ENCODE data around the gene UBAP1L. TPM values are rescaled to one million over a fixed set of nuclear protein-coding genes. Genes with fewer than 3 reads are reported as not detected.
"Not testable (repeated sequence)": the region's sequence is repeated elsewhere in the genome, so short reads cannot be mapped to it uniquely, and the experiment has no call there.

UBAP1L gene
- total RNA-seq, 1 experiment from 2014 or later: 0.14 TPM

DNA sequence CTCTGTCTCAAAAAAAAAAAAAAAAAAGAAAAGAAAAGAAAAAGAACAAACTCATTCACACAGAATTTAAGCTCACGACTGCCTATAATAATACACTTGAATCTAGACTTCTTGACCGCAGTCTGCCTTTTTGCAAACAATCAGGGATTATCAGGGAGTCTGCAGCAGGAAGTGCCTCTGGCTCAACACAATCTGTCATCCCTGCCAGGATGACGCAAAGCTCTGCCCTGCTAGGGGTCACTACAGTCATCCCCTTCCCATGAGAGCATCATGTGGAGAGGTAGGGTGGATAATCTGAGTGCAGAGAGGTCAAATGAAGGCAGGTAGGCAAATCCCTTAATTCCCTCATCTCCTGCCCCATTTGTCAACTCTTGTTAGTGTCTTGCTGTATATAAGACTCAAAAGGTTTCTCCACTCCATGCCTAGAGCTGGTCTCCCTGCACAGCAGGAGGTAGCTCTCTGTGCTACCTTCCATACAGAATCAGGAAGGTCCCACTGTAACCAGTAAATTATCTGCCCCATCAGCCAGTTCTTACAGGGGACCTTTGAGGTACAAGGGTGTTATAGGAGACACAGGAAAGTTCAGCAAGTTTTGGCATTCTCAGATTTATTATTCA, 4.2 kb downstream of the UBAP1L start:
- Histone ChIP-seq H3K27me3 (ENCODE audit: control insufficient read depth, insufficient read depth, low read length) (no peaks in the 10 kb centered on the region), H3K36me3 (replicated peaks; ENCODE audit: control insufficient read depth, insufficient read depth, low read length) (no peaks in the 10 kb centered on the region; the same call in 1 of the 2 replicates), H3K4me3 (ENCODE audit: insufficient read depth, low read depth, low read length) (no peak overlapping the region)
- DNase-seq: peak; percentile 50

DNA sequence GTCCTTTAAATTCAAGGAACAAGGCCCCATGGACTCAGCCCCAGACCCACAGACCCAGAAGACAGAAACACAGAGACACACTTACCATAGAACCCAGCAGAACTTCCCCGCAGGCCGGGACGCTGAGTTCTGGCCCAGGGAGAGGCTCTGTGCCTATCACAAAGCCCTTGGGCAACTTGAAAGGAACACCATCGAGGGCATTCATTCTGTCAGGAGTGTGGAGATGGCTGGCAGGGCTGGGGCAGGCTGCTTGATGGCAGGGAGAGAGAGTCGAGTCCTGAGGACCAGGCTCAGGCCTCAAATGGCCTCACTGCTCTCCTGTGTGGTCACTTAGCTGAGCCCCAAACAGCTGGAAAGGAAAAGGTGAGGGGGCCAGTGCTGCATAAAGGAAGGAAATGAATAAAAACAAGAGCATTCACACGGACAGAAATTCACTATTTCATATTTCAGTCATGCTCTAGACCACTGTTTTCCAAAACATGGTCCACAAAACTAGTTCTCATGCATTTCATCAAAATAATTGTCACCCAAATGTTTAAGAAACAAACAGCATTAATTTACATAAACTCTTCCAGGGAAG, 8.9 kb downstream of the UBAP1L start:
- DNase-seq: no peak
- H3K36me3 ChIP-seq (replicated peaks; ENCODE audit: control insufficient read depth, insufficient read depth, low read length): no peaks in the 10 kb centered on the region
- no peak overlapping the region for H3K4me3 ChIP-seq (ENCODE audit: insufficient read depth, low read depth, low read length)
- H3K27me3 ChIP-seq (ENCODE audit: control insufficient read depth, insufficient read depth, low read length): peaks cover 2% of the 10 kb centered on the region; the same call in 1 of the 2 replicates

DNA sequence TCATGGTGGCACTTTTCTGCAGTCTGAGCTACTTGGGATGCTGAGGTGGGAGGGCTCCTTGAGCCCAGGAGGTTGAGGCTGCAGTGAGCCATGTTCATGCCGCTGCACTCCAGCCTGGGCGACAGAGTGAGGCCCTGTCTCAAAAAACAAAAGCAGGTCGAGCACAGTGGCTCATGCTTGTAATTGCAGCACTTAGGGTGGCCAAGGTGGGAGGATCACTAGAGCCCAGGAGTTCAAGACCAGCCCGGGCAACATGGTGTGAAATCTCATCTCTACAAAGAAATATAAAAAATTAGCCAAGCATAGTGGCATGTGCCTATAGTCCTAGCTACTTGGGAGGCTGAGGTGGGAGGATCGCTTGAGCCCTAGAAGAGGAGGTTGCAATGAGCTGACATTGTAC, 10.0 kb downstream of the UBAP1L start:
- Histone ChIP-seq H3K36me3 (replicated peaks; ENCODE audit: control insufficient read depth, insufficient read depth, low read length) (no peaks in the 10 kb centered on the region), H3K4me3 (ENCODE audit: insufficient read depth, low read depth, low read length) (no peak overlapping the region), H3K27me3 (ENCODE audit: control insufficient read depth, insufficient read depth, low read length) (peaks cover 2% of the 10 kb centered on the region; the same call in 1 of the 2 replicates)
- no peak for DNase-seq

DNA sequence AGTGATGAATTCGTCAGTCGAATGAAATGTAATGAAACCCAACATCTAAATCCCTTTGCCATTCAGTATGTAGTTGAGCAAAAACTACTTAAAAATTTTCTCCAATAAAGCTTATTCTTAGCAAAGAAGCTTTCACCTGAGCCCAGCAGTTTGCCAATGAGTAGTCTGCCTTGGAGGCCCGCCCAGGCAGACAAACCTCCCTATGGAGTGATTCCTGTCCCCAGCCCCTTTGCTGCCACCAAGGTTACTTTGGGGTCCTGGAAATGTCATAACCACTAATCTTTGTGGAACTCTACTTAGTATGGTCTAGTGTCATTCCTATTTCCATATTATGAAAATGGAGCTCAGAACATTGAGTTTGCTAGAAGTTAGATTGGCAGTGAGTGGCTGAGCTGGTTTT, 12.1 kb downstream of the UBAP1L start:
- H3K4me3 ChIP-seq (ENCODE audit: insufficient read depth, low read depth, low read length): no peak overlapping the region
- no peaks in the 10 kb centered on the region; the same call in 1 of the 2 replicates for H3K36me3 ChIP-seq (replicated peaks; ENCODE audit: control insufficient read depth, insufficient read depth, low read length)
- DNase-seq: no peak
- H3K27me3 ChIP-seq (ENCODE audit: control insufficient read depth, insufficient read depth, low read length): peaks cover 2% of the 10 kb centered on the region; the same call in 1 of the 2 replicates

DNA sequence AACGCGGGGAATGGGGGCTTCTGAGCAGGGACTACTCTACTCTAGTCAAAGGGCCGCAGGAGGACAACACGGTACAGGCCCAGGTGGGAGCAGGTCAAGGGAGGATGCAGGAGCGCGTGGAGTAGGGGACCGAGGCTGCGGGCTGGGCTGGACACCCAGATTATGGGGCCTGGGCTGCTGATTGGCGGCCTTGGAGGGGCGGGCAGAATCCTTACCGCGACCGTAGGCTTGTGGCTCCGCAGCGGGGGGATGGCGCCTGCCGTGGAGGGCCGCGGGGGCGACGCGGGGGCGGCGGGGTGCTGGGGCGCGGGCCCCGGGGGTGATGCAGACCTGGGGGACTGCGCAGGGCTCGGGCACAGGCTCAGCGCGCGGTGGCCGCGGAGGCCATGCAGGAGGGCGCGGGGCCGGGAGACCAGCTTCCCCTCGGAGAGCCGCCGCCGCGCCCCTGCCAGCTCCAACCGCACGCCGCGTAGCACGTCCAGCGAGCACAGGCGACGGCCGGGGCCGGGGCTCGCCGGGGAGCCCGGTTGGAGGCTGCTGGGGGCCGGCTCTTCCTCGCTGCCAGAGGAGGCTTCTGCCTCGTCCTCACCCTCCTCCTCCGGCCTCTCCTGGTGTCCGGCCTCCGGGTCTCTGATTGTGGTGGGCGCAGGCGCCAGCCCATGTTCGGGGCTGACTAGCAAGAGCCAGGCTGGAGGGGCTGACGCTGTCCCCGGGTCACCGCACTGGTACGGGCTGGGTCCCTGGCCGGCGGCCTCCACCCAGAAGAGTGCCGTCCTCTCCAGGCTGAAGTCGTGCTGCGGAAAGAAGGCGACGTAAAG, 12.9 kb downstream of the UBAP1L start:
- H3K36me3 ChIP-seq (replicated peaks; ENCODE audit: control insufficient read depth, insufficient read depth, low read length): no peaks in the 10 kb centered on the region; the same call in 1 of the 2 replicates
- H3K4me3 ChIP-seq (ENCODE audit: insufficient read depth, low read depth, low read length): peak overlapping the region; percentile 35
- peak; percentile 84 for DNase-seq
- H3K27me3 ChIP-seq (ENCODE audit: control insufficient read depth, insufficient read depth, low read length): peaks cover 2% of the 10 kb centered on the region; the same call in 1 of the 2 replicates

DNA sequence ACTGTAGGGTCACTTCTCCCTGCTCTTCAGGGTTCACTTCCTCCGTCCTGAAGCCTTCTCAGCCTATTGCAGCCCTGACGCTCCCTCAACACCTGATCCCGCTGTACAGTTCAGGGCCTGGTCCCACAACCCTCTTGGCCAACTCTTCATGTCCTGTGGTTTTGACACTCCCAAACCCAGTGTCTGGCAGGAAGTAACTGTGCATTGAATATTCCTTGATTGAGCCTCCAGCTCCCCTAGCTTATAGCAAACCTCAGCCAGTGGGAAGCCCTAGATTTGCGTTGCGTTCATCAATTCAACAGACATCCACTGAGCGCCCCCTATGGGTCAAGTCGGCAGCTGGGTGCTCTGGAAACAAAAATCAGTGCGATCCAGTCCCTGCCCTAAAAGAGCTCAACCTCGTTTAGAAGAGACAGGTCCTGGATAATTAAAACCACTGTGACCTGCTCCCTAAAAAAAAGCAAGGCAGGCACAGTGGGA, 13.5 kb downstream of the UBAP1L start:
- Histone ChIP-seq H3K27me3 (ENCODE audit: control insufficient read depth, insufficient read depth, low read length) (peaks cover 2% of the 10 kb centered on the region; the same call in 1 of the 2 replicates), H3K4me3 (ENCODE audit: insufficient read depth, low read depth, low read length) (peak overlapping the region; percentile 28), H3K36me3 (replicated peaks; ENCODE audit: control insufficient read depth, insufficient read depth, low read length) (no peaks in the 10 kb centered on the region; the same call in 1 of the 2 replicates)
- peak; percentile 90 for DNase-seq

DNA sequence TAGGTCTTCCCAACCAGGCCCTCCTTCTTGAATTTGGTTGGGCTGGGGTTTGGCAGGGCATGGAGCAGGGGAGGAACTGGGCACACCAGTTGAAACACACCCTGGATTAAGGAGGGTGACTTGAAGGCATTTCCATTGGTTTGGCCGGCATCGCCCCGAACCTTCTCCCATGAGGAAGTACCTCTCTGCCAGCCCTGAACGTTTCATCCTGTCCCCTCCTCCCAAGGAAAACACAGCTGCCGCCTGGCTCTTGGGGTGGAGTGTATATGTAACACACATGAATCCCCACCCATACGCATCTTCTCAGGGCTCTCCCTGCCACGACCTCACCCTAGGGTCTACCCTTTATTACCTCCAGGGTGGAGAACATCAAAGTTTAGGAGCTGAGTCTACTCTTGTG, 14.6 kb downstream of the UBAP1L start:
- Histone ChIP-seq H3K4me3 (ENCODE audit: insufficient read depth, low read depth, low read length) (no peak overlapping the region), H3K36me3 (replicated peaks; ENCODE audit: control insufficient read depth, insufficient read depth, low read length) (no peaks in the 10 kb centered on the region; the same call in 1 of the 2 replicates), H3K27me3 (ENCODE audit: control insufficient read depth, insufficient read depth, low read length) (peaks cover 2% of the 10 kb centered on the region; the same call in 1 of the 2 replicates)
- DNase-seq: no peak

DNA sequence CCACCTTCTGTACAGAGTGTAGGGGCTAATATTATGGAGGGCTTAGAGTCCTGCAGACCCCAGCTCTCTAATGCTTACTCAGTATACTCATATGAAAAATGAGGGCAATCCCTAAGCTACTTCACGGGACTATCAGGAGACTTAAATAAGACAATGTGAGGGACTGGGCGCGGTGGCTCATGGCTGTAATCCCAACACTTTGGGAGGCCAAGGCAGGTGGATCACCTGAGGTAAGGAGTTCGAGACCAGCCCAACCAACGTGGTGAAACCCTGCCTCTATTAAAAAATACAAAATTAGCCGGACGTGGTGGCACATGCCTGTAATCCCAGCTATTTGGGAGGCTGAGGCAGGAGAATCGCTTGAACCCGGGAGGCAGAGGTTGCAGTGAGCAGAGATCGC, 15.2 kb downstream of the UBAP1L start:
- not testable (repeated sequence) for DNase-seq; H3K36me3 ChIP-seq (replicated peaks; ENCODE audit: control insufficient read depth, insufficient read depth, low read length); H3K4me3 ChIP-seq (ENCODE audit: insufficient read depth, low read depth, low read length); H3K27me3 ChIP-seq (ENCODE audit: control insufficient read depth, insufficient read depth, low read length)

DNA sequence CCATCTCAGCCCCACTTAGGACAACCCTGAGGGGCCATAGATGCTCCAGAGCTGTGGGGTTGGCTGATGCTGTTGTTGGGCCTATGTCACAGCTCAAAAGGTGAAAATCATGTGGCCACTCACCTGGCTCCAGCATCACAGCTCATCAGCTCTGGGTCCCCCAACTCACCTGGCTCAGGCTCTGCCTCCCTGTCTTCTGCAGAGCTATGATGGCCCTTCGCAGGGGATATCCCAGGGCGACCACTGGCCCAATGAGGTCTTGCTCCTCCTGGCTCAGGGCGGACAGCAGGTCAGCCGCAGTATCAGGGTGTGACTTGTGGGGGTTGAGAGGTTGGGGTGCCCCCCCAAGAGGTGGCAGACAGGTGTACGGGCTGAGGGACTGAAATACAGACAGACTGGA, 15.7 kb downstream of the UBAP1L start:
- Histone ChIP-seq H3K36me3 (replicated peaks; ENCODE audit: control insufficient read depth, insufficient read depth, low read length) (no peaks in the 10 kb centered on the region; the same call in 1 of the 2 replicates), H3K4me3 (ENCODE audit: insufficient read depth, low read depth, low read length) (no peak overlapping the region), H3K27me3 (ENCODE audit: control insufficient read depth, insufficient read depth, low read length) (peaks cover 2% of the 10 kb centered on the region; the same call in 1 of the 2 replicates)
- no peak for DNase-seq

DNA sequence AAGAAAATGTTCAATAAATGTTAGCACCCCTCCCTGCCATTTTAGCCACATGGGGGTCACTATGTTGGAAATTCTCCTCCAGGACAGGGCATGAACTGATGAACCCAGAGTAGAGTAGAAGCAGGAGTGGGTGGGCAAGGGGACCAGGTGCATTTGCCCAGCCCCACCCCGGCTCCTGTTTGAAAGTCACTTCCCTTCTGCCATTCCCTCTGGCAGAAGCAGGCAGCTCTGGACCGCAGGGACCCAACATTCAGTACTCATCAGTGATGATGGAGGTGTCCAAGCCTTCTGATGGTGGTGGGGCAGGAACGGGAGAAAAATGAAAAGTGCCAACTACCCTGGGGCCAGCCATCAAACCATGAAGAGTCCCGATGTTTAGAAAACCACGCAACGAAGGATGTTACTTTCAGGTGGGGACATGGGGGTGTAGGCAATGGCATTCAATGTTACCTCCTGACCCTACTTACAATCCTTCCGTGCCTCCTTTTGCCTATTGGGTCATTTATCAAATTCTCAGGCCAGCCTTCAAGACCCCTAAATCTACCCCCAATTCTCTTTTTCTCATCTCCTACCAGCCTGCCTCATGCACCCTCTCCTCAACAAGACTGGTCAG, 17.2 kb downstream of the UBAP1L start:
- H3K27me3 ChIP-seq (ENCODE audit: control insufficient read depth, insufficient read depth, low read length): peaks cover 2% of the 10 kb centered on the region; the same call in 1 of the 2 replicates
- H3K36me3 ChIP-seq (replicated peaks; ENCODE audit: control insufficient read depth, insufficient read depth, low read length): no peaks in the 10 kb centered on the region; the same call in 1 of the 2 replicates
- H3K4me3 ChIP-seq (ENCODE audit: insufficient read depth, low read depth, low read length): no peak overlapping the region
- no peak for DNase-seq

DNA sequence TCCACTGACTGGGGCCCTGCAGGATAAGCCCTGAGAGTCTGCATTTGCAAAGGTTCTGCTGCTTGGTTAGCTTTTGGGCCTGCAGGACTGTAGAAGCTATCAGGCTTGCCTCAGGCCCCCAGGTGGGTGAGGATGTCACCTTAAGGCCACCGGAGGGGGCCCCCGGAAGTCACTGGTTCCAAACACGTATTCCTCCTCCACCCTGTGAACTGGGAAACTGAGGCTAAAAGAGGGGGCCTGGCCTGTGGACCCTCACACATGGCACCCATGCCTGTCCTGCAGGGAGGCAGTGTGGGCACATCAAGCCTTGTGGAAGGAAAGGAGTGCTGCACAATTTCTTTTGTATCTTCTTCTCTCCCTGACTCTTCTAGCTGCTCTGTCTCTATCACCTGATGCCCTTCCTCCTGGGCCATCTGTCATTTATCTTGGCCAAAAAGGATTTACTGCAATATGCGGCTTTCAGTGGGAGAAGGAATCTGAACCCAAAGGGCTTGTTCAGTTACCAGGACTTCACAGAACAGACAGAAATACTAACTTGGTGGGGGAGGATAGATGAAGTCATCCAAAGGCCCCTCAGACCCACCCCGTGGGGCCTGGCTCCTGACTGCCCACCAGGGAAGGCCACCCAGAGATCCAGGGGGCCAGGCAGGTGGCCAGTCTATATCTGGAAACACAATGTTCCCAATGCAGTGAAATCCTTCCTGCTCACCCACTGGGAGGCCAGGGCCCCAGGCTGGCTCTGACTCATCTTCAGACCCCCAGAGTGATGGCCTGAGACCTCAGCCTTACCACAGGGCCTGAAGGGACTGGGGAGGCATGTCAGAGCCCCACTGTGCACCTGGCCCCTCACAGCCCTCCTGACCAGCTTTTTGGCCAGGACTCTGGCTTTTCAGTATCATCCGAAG, 18.3 kb downstream of the UBAP1L start:
- DNase-seq: no peak
- H3K4me3 ChIP-seq (ENCODE audit: insufficient read depth, low read depth, low read length): no peak overlapping the region

DNA sequence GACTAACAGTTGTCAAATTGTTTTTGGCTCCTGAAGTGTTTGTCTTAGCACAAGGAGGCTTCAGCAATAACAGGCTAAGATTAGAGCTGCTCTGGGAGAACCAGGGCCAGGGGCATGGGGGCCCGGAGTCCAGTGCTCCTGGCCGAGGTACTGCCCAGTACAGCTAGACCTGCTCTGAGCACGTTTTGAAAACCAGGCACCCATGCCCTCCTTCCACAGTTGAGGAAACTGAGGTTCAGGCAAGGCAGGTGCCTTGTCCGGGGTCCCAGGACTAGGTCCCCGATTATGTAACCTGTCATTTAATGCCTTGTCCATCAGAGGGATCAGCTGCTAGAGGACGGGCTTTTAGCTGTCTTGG, 19.3 kb downstream of the UBAP1L start:
- DNase-seq: no peak
- Histone ChIP-seq H3K36me3 (replicated peaks; ENCODE audit: control insufficient read depth, insufficient read depth, low read length) (no peaks in the 10 kb centered on the region; the same call in 1 of the 2 replicates), H3K27me3 (ENCODE audit: control insufficient read depth, insufficient read depth, low read length) (no peaks in the 10 kb centered on the region), H3K4me3 (ENCODE audit: insufficient read depth, low read depth, low read length) (no peak overlapping the region)

More for the DNA sequence above, 18.3 kb downstream of the UBAP1L start:
- Histone ChIP-seq H3K27me3 (ENCODE audit: control insufficient read depth, insufficient read depth, low read length) (no peaks in the 10 kb centered on the region), H3K36me3 (replicated peaks; ENCODE audit: control insufficient read depth, insufficient read depth, low read length) (no peaks in the 10 kb centered on the region; the same call in 1 of the 2 replicates)

DNA sequence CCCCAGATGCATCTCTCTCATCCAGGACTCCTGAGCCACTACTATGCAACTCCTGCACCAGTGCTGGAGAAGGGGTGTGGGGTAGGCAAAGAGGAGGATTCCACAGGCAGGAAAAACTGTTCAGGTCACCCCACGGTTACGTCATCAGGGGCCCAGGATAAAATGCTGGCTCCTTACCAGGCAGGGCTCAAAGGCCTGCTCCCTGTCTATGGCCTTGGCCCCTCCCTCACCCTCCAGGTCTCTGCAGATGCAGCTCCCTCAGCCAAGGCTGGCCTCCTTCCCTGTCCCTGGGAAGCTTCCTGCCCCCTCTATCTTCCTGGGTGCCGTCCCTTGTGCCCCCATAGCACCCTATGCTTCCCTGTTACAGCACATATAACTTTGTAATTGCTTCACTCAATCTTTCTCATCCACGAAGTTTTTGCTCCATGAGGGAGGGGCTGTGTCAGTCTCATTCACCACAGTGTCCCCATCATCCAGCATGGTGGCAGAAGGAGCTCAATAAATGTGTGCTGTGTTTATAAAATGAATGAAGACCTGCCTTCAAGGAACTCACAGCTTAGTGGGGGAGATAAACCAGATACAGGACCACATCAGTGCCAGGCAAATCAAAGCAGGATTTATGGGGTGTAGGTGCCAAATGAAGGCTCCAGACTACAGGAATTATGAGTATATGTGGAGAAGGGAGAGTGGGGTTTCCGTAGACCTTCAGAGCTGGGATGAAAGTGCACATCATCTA, 19.8 kb downstream of the UBAP1L start:
- Histone ChIP-seq H3K4me3 (ENCODE audit: insufficient read depth, low read depth, low read length) (no peak overlapping the region), H3K27me3 (ENCODE audit: control insufficient read depth, insufficient read depth, low read length) (no peaks in the 10 kb centered on the region), H3K36me3 (replicated peaks; ENCODE audit: control insufficient read depth, insufficient read depth, low read length) (no peaks in the 10 kb centered on the region; the same call in 1 of the 2 replicates)
- DNase-seq: no peak
